Panc1 (cell line): ENCODE measurements around the gene S100A12.

Experiments used
- POLR2AphosphoS5 ChIP-seq: IDR thresholded peaks from 2 replicates; pipeline ENCODE4 v1.6.1; 2012; ENCODE audit warnings: mild to moderate bottlenecking, low read depth, low read length, moderate library complexity
- TF ChIP-seq, protein P1 (sequence below): fragments of 450-650 bp; IDR thresholded peaks from 2 replicates; pipeline ENCODE4 v1.5.1; 2017; ENCODE audit warnings: mild to moderate bottlenecking

DNA sequence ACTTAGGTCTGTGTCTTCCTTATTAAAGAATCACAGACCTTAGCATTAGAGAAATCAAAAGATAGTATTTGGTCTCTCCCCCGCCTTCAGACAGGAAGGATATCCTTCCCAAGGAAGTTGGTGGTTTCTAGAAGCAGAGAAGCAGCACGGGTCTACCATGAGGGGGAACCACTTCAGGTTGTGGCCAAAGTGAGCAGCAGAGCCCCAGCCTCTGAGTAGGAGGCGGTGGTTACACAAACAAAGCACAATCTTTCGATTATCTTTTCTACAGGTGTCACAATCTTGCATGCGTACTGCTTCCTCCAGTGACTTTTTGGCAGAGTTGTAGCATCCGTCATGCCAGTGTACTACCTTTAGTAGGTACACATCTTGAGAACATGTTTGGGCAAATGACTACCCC is 35.6 kb downstream of the S100A12 start:
- TF ChIP-seq, protein P1, sequence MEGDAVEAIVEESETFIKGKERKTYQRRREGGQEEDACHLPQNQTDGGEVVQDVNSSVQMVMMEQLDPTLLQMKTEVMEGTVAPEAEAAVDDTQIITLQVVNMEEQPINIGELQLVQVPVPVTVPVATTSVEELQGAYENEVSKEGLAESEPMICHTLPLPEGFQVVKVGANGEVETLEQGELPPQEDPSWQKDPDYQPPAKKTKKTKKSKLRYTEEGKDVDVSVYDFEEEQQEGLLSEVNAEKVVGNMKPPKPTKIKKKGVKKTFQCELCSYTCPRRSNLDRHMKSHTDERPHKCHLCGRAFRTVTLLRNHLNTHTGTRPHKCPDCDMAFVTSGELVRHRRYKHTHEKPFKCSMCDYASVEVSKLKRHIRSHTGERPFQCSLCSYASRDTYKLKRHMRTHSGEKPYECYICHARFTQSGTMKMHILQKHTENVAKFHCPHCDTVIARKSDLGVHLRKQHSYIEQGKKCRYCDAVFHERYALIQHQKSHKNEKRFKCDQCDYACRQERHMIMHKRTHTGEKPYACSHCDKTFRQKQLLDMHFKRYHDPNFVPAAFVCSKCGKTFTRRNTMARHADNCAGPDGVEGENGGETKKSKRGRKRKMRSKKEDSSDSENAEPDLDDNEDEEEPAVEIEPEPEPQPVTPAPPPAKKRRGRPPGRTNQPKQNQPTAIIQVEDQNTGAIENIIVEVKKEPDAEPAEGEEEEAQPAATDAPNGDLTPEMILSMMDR, result no peak
- no peak for TF ChIP-seq POLR2AphosphoS5
